ENCODE results near the gene CA10. TPM values are rescaled to one million over a fixed set of nuclear protein-coding genes. Genes with fewer than 3 reads are reported as not detected.

CA10 gene
- polyA plus RNA-seq, 1 donor (not counting 4 experiments of a cell fraction or from before 2014, with no cell fraction given) = 2.9 TPM

- no peaks in the 10 kb centered on the region for H3K36me3 ChIP-seq (ENCODE audit: control insufficient read depth in 2 of 2, extremely low read depth in 1 of 2, insufficient read depth in 2 of 2, low read length in 2 of 2)
Measured at GRCh38 chr17:52143542-52143941, 15.0 kb downstream of the CA10 start.

GRCh38 chr17:52140601-52141000, 17.9 kb downstream of the CA10 start:
- no peaks in the 10 kb centered on the region for H3K36me3 ChIP-seq (ENCODE audit: control insufficient read depth in 2 of 2, extremely low read depth in 1 of 2, insufficient read depth in 2 of 2, low read length in 2 of 2)
- peaks cover 37% of the 10 kb centered on the region for H3K4me1 ChIP-seq (ENCODE audit: control insufficient read depth, extremely low read depth, insufficient read depth, low read length)
- no peaks in the 10 kb centered on the region for H3K79me2 ChIP-seq (ENCODE audit: control insufficient read depth, insufficient read depth, low read length)
- H3K9ac ChIP-seq (ENCODE audit: control insufficient read depth, extremely low read depth, insufficient read depth, low read length) = no peak overlapping the region
- no peak for FAIRE-seq
- H4K20me1 ChIP-seq (ENCODE audit: control insufficient read depth, extremely low read depth, insufficient read depth, low read length) = no peaks in the 10 kb centered on the region
- dilution Hi-C loops (cut with MboI; ENCODE audit: extremely low pct_ligation_motif_present, low sequenced_read_pairs) = no loop called here
- H3K27ac ChIP-seq (ENCODE audit: control insufficient read depth, insufficient read depth, low read length) = no peak overlapping the region
- no peak overlapping the region for H3K4me3 ChIP-seq (ENCODE audit: control insufficient read depth in 2 of 3, extremely low read depth in 1 of 3, insufficient read depth in 2 of 3, low read depth in 1 of 3, low read length in 3 of 3)
- H3K9me3 ChIP-seq (ENCODE audit: control insufficient read depth, low read depth, low read length) = no peaks in the 10 kb centered on the region
- H3K4me2 ChIP-seq (ENCODE audit: control insufficient read depth, extremely low read depth, insufficient read depth, low read depth, low read length) = no peak overlapping the region
- TF ChIP-seq CTCF (optimal IDR thresholded peaks at IDR 0.05 in 1 of 3, IDR thresholded peaks at IDR 0.05 in 1 of 3, conservative IDR thresholded peaks at IDR 0.05 in 1 of 3; ENCODE audit: extremely low read depth in 1 of 3, insufficient read depth in 2 of 3, low read length in 3 of 3) = no peak
- no peak for TF ChIP-seq EZH2 (IDR thresholded peaks at IDR 0.05; ENCODE audit: low read length)
- no peaks in the 10 kb centered on the region for H3K27me3 ChIP-seq (ENCODE audit: control insufficient read depth, extremely low read depth, insufficient read depth, low read length)
- no peaks in the 10 kb centered on the region for H3K9me1 ChIP-seq (ENCODE audit: control insufficient read depth, extremely low read depth, insufficient read depth, low read length)
- DNase-seq (ENCODE audit: low read depth, low spot score) = no peak
- no peak overlapping the region for H2AFZ ChIP-seq (ENCODE audit: control insufficient read depth, low read length)

More at GRCh38 chr17:52143542-52143941, 15.0 kb downstream of the CA10 start:
- DNase-seq (ENCODE audit: low read depth, low spot score) (no peak), FAIRE-seq (no peak)
- H3K9ac ChIP-seq (ENCODE audit: control insufficient read depth, extremely low read depth, insufficient read depth, low read length) = no peak overlapping the region
- no peak overlapping the region for H3K4me2 ChIP-seq (ENCODE audit: control insufficient read depth, extremely low read depth, insufficient read depth, low read depth, low read length)
- H3K27ac ChIP-seq (ENCODE audit: control insufficient read depth, insufficient read depth, low read length) = no peak overlapping the region
- H3K4me1 ChIP-seq (ENCODE audit: control insufficient read depth, extremely low read depth, insufficient read depth, low read length) = peaks cover 55% of the 10 kb centered on the region
- H3K79me2 ChIP-seq (ENCODE audit: control insufficient read depth, insufficient read depth, low read length) = no peaks in the 10 kb centered on the region
- dilution Hi-C loops (cut with MboI; ENCODE audit: extremely low pct_ligation_motif_present, low sequenced_read_pairs) = no loop called here
- no peak for TF ChIP-seq CTCF (optimal IDR thresholded peaks at IDR 0.05 in 1 of 3, IDR thresholded peaks at IDR 0.05 in 1 of 3, conservative IDR thresholded peaks at IDR 0.05 in 1 of 3; ENCODE audit: extremely low read depth in 1 of 3, insufficient read depth in 2 of 3, low read length in 3 of 3)
- no peak for TF ChIP-seq EZH2 (IDR thresholded peaks at IDR 0.05; ENCODE audit: low read length)
- H3K9me3 ChIP-seq (ENCODE audit: control insufficient read depth, low read depth, low read length) = no peaks in the 10 kb centered on the region
- H3K9me1 ChIP-seq (ENCODE audit: control insufficient read depth, extremely low read depth, insufficient read depth, low read length) = no peaks in the 10 kb centered on the region
- peak overlapping the region; percentile 36 for H2AFZ ChIP-seq (ENCODE audit: control insufficient read depth, low read length)
- no peaks in the 10 kb centered on the region for H4K20me1 ChIP-seq (ENCODE audit: control insufficient read depth, extremely low read depth, insufficient read depth, low read length)
- no peak overlapping the region for H3K4me3 ChIP-seq (ENCODE audit: control insufficient read depth in 2 of 3, extremely low read depth in 1 of 3, insufficient read depth in 2 of 3, low read depth in 1 of 3, low read length in 3 of 3)
- H3K27me3 ChIP-seq (ENCODE audit: control insufficient read depth, extremely low read depth, insufficient read depth, low read length) = no peaks in the 10 kb centered on the region

All from keratinocyte (primary cell).